Loucy (cell line): ENCODE results near the gene PSMD11.

Experiments
- H2AFZ ChIP-seq: fragments of 200-600 bp; sonication (generic); 2 replicates; pipeline ENCODE4 v1.6.0; 2016; ENCODE audit warnings: antibody characterized with exemption, mild to moderate bottlenecking, low read length, moderate library complexity
- H3F3A ChIP-seq: fragments of 200-600 bp; 2 replicates; pipeline ENCODE4 v1.6.0; 2016; ENCODE audit warnings: antibody characterized with exemption, low read depth, mild to moderate bottlenecking
- H3K27me3 ChIP-seq: fragments of 200-600 bp; sonication (generic); 2 replicates; pipeline ENCODE4 v1.6.1; 2014; ENCODE audit warnings: low read length, mild to moderate bottlenecking; ENCODE audit not compliant: insufficient read depth, poor library complexity, severe bottlenecking
- H3K36me3 ChIP-seq: fragments of 200-600 bp; sonication (generic); 2 replicates; pipeline ENCODE4 v1.6.1; 2016; ENCODE audit warnings: low read length; ENCODE audit not compliant: insufficient read depth
- H3K4me1 ChIP-seq: fragments of 200-600 bp; sonication (generic); 2 replicates; pipeline ENCODE4 v1.5.1; 2014; ENCODE audit warnings: low read length, mild to moderate bottlenecking; ENCODE audit not compliant: insufficient read depth, poor library complexity, severe bottlenecking
- H3K4me2 ChIP-seq: fragments of 200-600 bp; sonication (generic); 2 replicates; pipeline ENCODE4 v1.6.0; 2014; ENCODE audit warnings: antibody characterized with exemption, low read length, low read depth, mild to moderate bottlenecking; ENCODE audit not compliant: poor library complexity, severe bottlenecking
- H3K4me3 ChIP-seq: fragments of 200-600 bp; sonication (generic); 2 replicates; pipeline ENCODE4 v1.5.1; 2014; ENCODE audit warnings: low read length, mild to moderate bottlenecking, mixed read lengths; ENCODE audit not compliant: poor library complexity, severe bottlenecking
- H3K79me2 ChIP-seq: fragments of 200-600 bp; sonication (generic); 2 replicates; pipeline ENCODE4 v1.6.1; 2014; ENCODE audit warnings: low read length; ENCODE audit not compliant: insufficient read depth
- H3K9ac ChIP-seq: fragments of 200-600 bp; sonication (generic); 2 replicates; pipeline ENCODE4 v1.6.0; 2014; ENCODE audit warnings: mild to moderate bottlenecking, low read depth, low read length, moderate library complexity; ENCODE audit not compliant: poor library complexity, severe bottlenecking
- H3K9me2 ChIP-seq: fragments of 200-600 bp; sonication (generic); replicated peaks from 2 replicates; pipeline ENCODE4 v1.6.1; 2016; ENCODE audit warnings: low read depth, low read length, mixed read lengths
- H3K9me3 ChIP-seq: fragments of 200-600 bp; sonication (generic); 2 replicates; pipeline ENCODE4 v1.6.1; 2014; ENCODE audit warnings: mild to moderate bottlenecking, antibody characterized with exemption, low read length, low read depth; ENCODE audit not compliant: insufficient read depth
- H4K20me1 ChIP-seq: fragments of 200-600 bp; sonication (generic); 2 replicates; pipeline ENCODE4 v1.6.0; 2014; ENCODE audit warnings: antibody characterized with exemption, low read length, mild to moderate bottlenecking; ENCODE audit not compliant: insufficient read depth, poor library complexity, severe bottlenecking
- EZH2phosphoT487 ChIP-seq: fragments of 200-600 bp; IDR thresholded peaks from 2 replicates; pipeline ENCODE4 v1.6.1; 2018; ENCODE audit warnings: antibody characterized with exemption, mild to moderate bottlenecking, moderate library complexity, borderline replicate concordance
- TF ChIP-seq, protein P1 (sequence below): fragments of 200-600 bp; sonication (generic); conservative IDR thresholded peaks from 2 replicates; pipeline ENCODE4 v1.5.1; 2014; ENCODE audit warnings: mild to moderate bottlenecking, antibody characterized with exemption, low read length

Gene PSMD11

DNA sequence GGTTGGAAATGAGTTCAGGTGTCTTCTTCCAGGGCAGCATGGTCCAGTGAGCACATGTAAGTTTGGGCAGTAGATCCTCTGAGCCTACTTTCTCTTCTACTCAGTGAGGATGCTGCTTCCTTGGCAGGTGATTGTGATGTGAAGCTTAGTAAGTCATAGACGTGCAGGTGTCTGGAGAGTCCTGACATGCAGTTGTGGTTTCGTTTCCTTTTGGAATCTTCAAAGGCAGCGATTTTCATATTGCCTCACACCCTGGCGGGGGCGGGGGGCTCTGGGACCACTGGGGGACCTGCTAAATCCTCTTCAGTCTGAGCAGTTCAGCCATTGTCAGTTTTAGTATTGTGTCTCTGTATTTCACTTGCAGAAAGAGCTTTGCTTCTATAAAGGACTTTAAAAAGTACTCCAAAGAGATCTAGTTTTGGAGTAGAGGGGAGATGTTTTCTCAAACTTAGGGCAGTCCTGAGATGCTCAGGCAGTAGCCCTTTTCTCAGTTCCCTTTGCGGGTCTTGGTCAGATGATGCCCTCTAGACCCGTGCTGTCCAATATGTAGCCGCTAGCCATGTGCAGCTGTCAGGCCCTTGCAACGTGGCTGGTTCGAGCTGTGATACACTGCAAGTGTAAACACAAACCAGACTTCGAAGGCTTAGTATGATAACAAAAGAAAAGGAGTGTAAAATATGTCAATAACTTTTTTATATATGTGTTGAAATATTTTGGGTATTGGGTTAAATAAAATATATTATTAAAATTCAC lies 38.4 kb downstream of the PSMD11 start:
- peaks cover 40% of the 10 kb centered on the region; the same call in 1 of the 2 replicates for H3K36me3 ChIP-seq
- no peaks in the 10 kb centered on the region for H3K9me3 ChIP-seq
- H2AFZ ChIP-seq = no peak overlapping the region
- H3K4me2 ChIP-seq = no peak overlapping the region
- no peaks in the 10 kb centered on the region for H3K79me2 ChIP-seq
- no peak for TF ChIP-seq EZH2phosphoT487
- TF ChIP-seq, protein P1, sequence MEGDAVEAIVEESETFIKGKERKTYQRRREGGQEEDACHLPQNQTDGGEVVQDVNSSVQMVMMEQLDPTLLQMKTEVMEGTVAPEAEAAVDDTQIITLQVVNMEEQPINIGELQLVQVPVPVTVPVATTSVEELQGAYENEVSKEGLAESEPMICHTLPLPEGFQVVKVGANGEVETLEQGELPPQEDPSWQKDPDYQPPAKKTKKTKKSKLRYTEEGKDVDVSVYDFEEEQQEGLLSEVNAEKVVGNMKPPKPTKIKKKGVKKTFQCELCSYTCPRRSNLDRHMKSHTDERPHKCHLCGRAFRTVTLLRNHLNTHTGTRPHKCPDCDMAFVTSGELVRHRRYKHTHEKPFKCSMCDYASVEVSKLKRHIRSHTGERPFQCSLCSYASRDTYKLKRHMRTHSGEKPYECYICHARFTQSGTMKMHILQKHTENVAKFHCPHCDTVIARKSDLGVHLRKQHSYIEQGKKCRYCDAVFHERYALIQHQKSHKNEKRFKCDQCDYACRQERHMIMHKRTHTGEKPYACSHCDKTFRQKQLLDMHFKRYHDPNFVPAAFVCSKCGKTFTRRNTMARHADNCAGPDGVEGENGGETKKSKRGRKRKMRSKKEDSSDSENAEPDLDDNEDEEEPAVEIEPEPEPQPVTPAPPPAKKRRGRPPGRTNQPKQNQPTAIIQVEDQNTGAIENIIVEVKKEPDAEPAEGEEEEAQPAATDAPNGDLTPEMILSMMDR = no peak
- no peaks in the 10 kb centered on the region for H3F3A ChIP-seq
- no peak overlapping the region for H3K4me3 ChIP-seq
- no peaks in the 10 kb centered on the region for H3K27me3 ChIP-seq
- no peaks in the 10 kb centered on the region for H3K9me2 ChIP-seq
- no peaks in the 10 kb centered on the region for H3K4me1 ChIP-seq
- H3K9ac ChIP-seq = no peak overlapping the region
- no peaks in the 10 kb centered on the region for H4K20me1 ChIP-seq

DNA sequence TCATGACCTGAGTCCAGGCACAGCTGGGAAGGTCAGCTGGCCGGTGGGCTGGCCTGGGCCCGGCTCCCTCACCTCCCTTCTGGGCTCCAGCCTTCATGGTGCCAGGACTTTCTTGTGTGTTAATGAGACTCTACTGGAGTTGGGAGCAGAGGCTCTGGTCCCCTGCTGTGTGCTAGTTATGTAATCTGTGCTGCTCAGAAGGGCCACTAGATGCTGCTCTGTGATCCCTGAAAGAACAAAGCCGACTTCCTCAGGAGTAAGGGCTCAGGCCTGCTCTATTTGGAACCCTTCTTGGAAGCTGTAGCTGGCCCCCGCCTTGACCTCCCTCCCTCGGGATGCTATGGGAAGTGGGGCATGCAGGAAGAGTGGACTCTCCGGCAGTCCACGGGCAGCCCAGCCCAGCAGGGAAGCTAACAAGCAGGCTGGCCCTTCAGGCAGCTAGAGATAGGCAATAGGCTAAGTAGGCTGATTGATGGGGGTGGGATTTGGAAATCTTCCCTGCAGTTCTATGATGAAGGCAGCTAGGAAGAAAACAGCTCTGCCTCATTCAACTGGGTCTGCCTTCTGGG lies 39.2 kb downstream of the PSMD11 start:
- TF ChIP-seq EZH2phosphoT487 = no peak
- TF ChIP-seq, protein P1 = peak; percentile 62
- no peaks in the 10 kb centered on the region for H3K79me2 ChIP-seq
- no peaks in the 10 kb centered on the region for H3K27me3 ChIP-seq

DNA sequence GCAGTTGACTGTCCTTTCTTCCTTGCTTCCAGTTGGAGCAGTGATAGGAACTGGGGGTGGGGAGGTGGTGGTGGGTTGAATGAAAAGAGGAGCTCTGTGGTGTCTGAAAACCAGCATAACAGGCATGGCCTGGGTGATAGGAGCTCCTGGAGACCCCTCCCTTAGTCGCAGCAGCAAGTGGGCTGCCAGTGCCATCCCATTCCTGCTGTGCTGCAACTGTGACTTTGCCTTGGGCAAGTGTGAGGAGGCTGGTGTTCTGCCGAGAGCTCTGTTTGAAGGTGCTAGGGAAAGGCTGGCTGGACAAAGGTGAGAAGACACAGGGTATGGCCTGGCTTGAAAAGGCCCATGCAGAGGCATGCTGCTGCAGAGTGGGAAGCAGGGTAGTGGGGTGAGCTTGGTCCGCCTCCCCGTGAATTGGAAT lies 39.7 kb downstream of the PSMD11 start:
- Histone ChIP-seq H3K9ac (no peak overlapping the region), H3K79me2 (no peaks in the 10 kb centered on the region), H3K4me3 (no peak overlapping the region), H4K20me1 (no peaks in the 10 kb centered on the region), H3K27me3 (no peaks in the 10 kb centered on the region), H3K36me3 (peaks cover 27% of the 10 kb centered on the region; the same call in 1 of the 2 replicates), H3K9me2 (no peaks in the 10 kb centered on the region), H3K4me2 (no peak overlapping the region), H3K9me3 (no peaks in the 10 kb centered on the region), H3F3A (no peaks in the 10 kb centered on the region), H2AFZ (no peak overlapping the region), H3K4me1 (no peaks in the 10 kb centered on the region)
- TF ChIP-seq, protein P1 = no peak
- no peak for TF ChIP-seq EZH2phosphoT487

More for the DNA sequence above, 39.2 kb downstream of the PSMD11 start:
- Histone ChIP-seq H3K4me3 (no peak overlapping the region), H4K20me1 (no peaks in the 10 kb centered on the region), H3K36me3 (peaks cover 32% of the 10 kb centered on the region; the same call in 1 of the 2 replicates), H3K9ac (no peak overlapping the region), H3K9me2 (no peaks in the 10 kb centered on the region), H3F3A (no peaks in the 10 kb centered on the region), H2AFZ (no peak overlapping the region), H3K4me2 (no peak overlapping the region), H3K4me1 (no peaks in the 10 kb centered on the region), H3K9me3 (no peaks in the 10 kb centered on the region)
